Measurements from ENCODE around the gene MYO3B.

GRCh38 chr2:170140561-170140960, 37.4 kb upstream of the MYO3B start:
- TF ChIP-seq MAX (CRISPR knock-in tag; IDR thresholded peaks at IDR 0.05) (no peak), USF2 (CRISPR knock-in tag; IDR thresholded peaks at IDR 0.05) (no peak), FOXK1 (CRISPR knock-in tag; IDR thresholded peaks at IDR 0.05) (no peak), ESRRA (CRISPR knock-in tag; IDR thresholded peaks at IDR 0.05; ENCODE audit: borderline replicate concordance) (no peak), HMGA2 (CRISPR knock-in tag; IDR thresholded peaks at IDR 0.05) (no peak), CDX4 (CRISPR knock-in tag; IDR thresholded peaks at IDR 0.05; ENCODE audit: borderline replicate concordance) (no peak), ZNF138 (CRISPR knock-in tag; conservative IDR thresholded peaks at IDR 0.05) (no peak), RORB (CRISPR knock-in tag; IDR thresholded peaks at IDR 0.05) (no peak), CTCF (IDR thresholded peaks at IDR 0.05) (no peak), ZSCAN18 (CRISPR knock-in tag; IDR thresholded peaks at IDR 0.05) (no peak), ATF3 (CRISPR knock-in tag; conservative IDR thresholded peaks at IDR 0.05) (no peak), NR3C1 (CRISPR knock-in tag; conservative IDR thresholded peaks at IDR 0.05; ENCODE audit: low read depth) (no peak), ATF2 (CRISPR knock-in tag; IDR thresholded peaks at IDR 0.05; ENCODE audit: borderline replicate concordance, low read depth) (no peak), ZNF263 (CRISPR knock-in tag; IDR thresholded peaks at IDR 0.05; ENCODE audit: low read depth) (no peak)

Measured in WTC11 (cell line).